SU-DHL-6 (cell line): ENCODE data around the gene CLMN.

Source experiments
- H2AFZ ChIP-seq: fragments of 200-600 bp; sonication (generic); 2 replicates; pipeline ENCODE4 v1.6.1; 2014; ENCODE audit warnings: low read depth, mild to moderate bottlenecking, moderate library complexity, mixed read lengths, antibody characterized with exemption, low read length; ENCODE audit not compliant: severe bottlenecking
- H3F3A ChIP-seq: fragments of 200-600 bp; shearing (Covaris generic); 2 replicates; pipeline ENCODE4 v1.6.0; 2016; ENCODE audit warnings: antibody characterized with exemption, mild to moderate bottlenecking; ENCODE audit not compliant: insufficient read depth
- H3K27ac ChIP-seq: fragments of 200-600 bp; sonication (generic); 2 replicates; pipeline ENCODE4 v1.5.1; 2016; ENCODE audit warnings: low read depth, mild to moderate bottlenecking, low read length, moderate library complexity, mixed read lengths
- H3K27me3 ChIP-seq: fragments of 200-600 bp; sonication (generic), shearing (Covaris generic); 2 replicates; pipeline ENCODE4 v1.6.0; 2014; ENCODE audit warnings: mild to moderate bottlenecking, low read length
- H3K36me3 ChIP-seq: fragments of 200-600 bp; sonication (generic); 2 replicates; pipeline ENCODE4 v1.6.1; 2014; ENCODE audit warnings: mild to moderate bottlenecking, low read length, mixed read lengths
- H3K4me2 ChIP-seq: fragments of 300-600, 200-600 bp; shearing (Covaris generic), sonication (generic); 2 replicates; pipeline ENCODE4 v1.6.0; 2014; ENCODE audit warnings: low read length, low read depth, mild to moderate bottlenecking; ENCODE audit not compliant: poor library complexity, severe bottlenecking
- H3K4me3 ChIP-seq: fragments of 200-600 bp; sonication (generic); 2 replicates; pipeline ENCODE4 v1.5.1; 2014; ENCODE audit warnings: antibody characterized with exemption, low read length, mild to moderate bottlenecking, mixed read lengths; ENCODE audit not compliant: insufficient read depth, poor library complexity, severe bottlenecking
- H3K79me2 ChIP-seq: fragments of 200-600 bp; sonication (generic); 2 replicates; pipeline ENCODE4 v1.6.1; 2014; ENCODE audit warnings: mild to moderate bottlenecking, low read length, moderate library complexity; ENCODE audit not compliant: insufficient read depth
- H3K9ac ChIP-seq: fragments of 200-600 bp; sonication (generic); 2 replicates; pipeline ENCODE4 v1.7.0; 2014; ENCODE audit warnings: mild to moderate bottlenecking, low read length
- H3K9me2 ChIP-seq: fragments of 200-600 bp; sonication (generic); replicated peaks from 2 replicates; pipeline ENCODE4 v1.6.1; 2014; ENCODE audit warnings: low read length; ENCODE audit not compliant: insufficient read depth
- H3K9me3 ChIP-seq: fragments of 200-600 bp; sonication (generic); 2 replicates; pipeline ENCODE4 v1.6.1; 2014; ENCODE audit warnings: low read length, mixed read lengths; ENCODE audit not compliant: insufficient read depth
- H4K20me1 ChIP-seq: fragments of 200-600 bp; sonication (generic); 2 replicates; pipeline ENCODE4 v1.6.1; 2014; ENCODE audit warnings: low read depth, mild to moderate bottlenecking, antibody characterized with exemption, low read length, moderate library complexity, mixed read lengths
- CTCF ChIP-seq: fragments of 200-600 bp; sonication (generic); IDR thresholded peaks from one replicate; pipeline ENCODE4 v1.5.1; 2017; ENCODE audit warnings: antibody characterized with exemption, mild to moderate bottlenecking, low read length, moderate library complexity; ENCODE audit not compliant: insufficient read depth, poor library complexity, severe bottlenecking
- EZH2phosphoT487 ChIP-seq: fragments of 200-600 bp; sonication (generic), shearing (Covaris generic); conservative IDR thresholded peaks from 2 replicates; pipeline ENCODE4 v1.6.1; 2018; ENCODE audit warnings: mild to moderate bottlenecking, antibody characterized with exemption, low read length, moderate library complexity, mixed read lengths

CLMN gene

GRCh38 chr14:95164506-95164905 is 155.2 kb downstream of the CLMN start:
- TF ChIP-seq CTCF, result no peak
- TF ChIP-seq EZH2phosphoT487, result no peak
- Histone ChIP-seq H3K9ac (no peak overlapping the region), H3K79me2 (no peaks in the 10 kb centered on the region), H2AFZ (no peak overlapping the region), H3K9me2 (no peaks in the 10 kb centered on the region), H3F3A (no peaks in the 10 kb centered on the region), H3K36me3 (no peaks in the 10 kb centered on the region; the same call in 1 of the 2 replicates), H3K27ac (no peak overlapping the region), H4K20me1 (no peaks in the 10 kb centered on the region), H3K27me3 (no peaks in the 10 kb centered on the region), H3K9me3 (no peaks in the 10 kb centered on the region), H3K4me3 (no peak overlapping the region), H3K4me2 (no peak overlapping the region)

GRCh38 chr14:95163666-95164065 is 156.0 kb downstream of the CLMN start:
- Histone ChIP-seq H3K4me3 (no peak overlapping the region), H3K27me3 (no peaks in the 10 kb centered on the region), H4K20me1 (no peaks in the 10 kb centered on the region), H3K9me2 (no peaks in the 10 kb centered on the region), H3K36me3 (no peaks in the 10 kb centered on the region; the same call in 1 of the 2 replicates), H3K79me2 (no peaks in the 10 kb centered on the region), H2AFZ (no peak overlapping the region), H3K9ac (no peak overlapping the region), H3F3A (no peaks in the 10 kb centered on the region), H3K4me2 (no peak overlapping the region), H3K27ac (no peak overlapping the region), H3K9me3 (no peaks in the 10 kb centered on the region)
- TF ChIP-seq EZH2phosphoT487 (no peak), CTCF (no peak)

- Histone ChIP-seq H3K36me3 (no peaks in the 10 kb centered on the region; the same call in 1 of the 2 replicates), H3K9me3 (no peaks in the 10 kb centered on the region), H3K27ac (no peak overlapping the region), H3F3A (peaks cover 3% of the 10 kb centered on the region; the same call in 1 of the 2 replicates), H2AFZ (no peak overlapping the region), H3K79me2 (no peaks in the 10 kb centered on the region), H3K9ac (no peak overlapping the region), H3K4me2 (no peak overlapping the region), H4K20me1 (no peaks in the 10 kb centered on the region), H3K9me2 (no peaks in the 10 kb centered on the region), H3K27me3 (no peaks in the 10 kb centered on the region), H3K4me3 (no peak overlapping the region)
- TF ChIP-seq CTCF (no peak), EZH2phosphoT487 (no peak)
Measured at GRCh38 chr14:95163132-95163531, 156.6 kb downstream of the CLMN start.
